IPS-18a (cell line): ENCODE results near the gene SYF2.

Experiments
- H3K27ac ChIP-seq: one replicate; pipeline ENCODE4 v1.5.1; 2013; ENCODE audit warnings: low read length
- H3K27me3 ChIP-seq: one replicate; pipeline ENCODE4 v1.6.1; 2013; ENCODE audit warnings: mild to moderate bottlenecking, low read length; ENCODE audit not compliant: control insufficient read depth, insufficient read depth
- H3K36me3 ChIP-seq: one replicate; pipeline ENCODE4 v1.6.1; 2013; ENCODE audit warnings: low read depth, low read length; ENCODE audit not compliant: control insufficient read depth
- H3K4me1 ChIP-seq: one replicate; pipeline ENCODE4 v1.6.1; 2013; ENCODE audit warnings: low read depth, low read length; ENCODE audit not compliant: control insufficient read depth
- H3K4me3 ChIP-seq: one replicate; pipeline ENCODE4 v1.5.1; 2013; ENCODE audit warnings: low read length
- H3K9ac ChIP-seq: one replicate; pipeline ENCODE4 v1.6.1; 2013; ENCODE audit warnings: mild to moderate bottlenecking, low read length, moderate library complexity
- H3K9me3 ChIP-seq: one replicate; pipeline ENCODE4 v1.6.1; 2013; ENCODE audit warnings: low read depth, low read length; ENCODE audit not compliant: control insufficient read depth

SYF2 gene

GRCh38 chr1:25174363-25174729, 58.0 kb downstream of the SYF2 start:
- no peaks in the 10 kb centered on the region for H3K36me3 ChIP-seq
- H3K4me3 ChIP-seq: no peak overlapping the region
- H3K27me3 ChIP-seq: no peaks in the 10 kb centered on the region
- H3K27ac ChIP-seq: no peak overlapping the region
- H3K9me3 ChIP-seq: no peaks in the 10 kb centered on the region
- no peaks in the 10 kb centered on the region for H3K4me1 ChIP-seq
- no peak overlapping the region for H3K9ac ChIP-seq

- Histone ChIP-seq H3K27me3 (no peaks in the 10 kb centered on the region), H3K9me3 (no peaks in the 10 kb centered on the region), H3K27ac (no peak overlapping the region), H3K4me1 (no peaks in the 10 kb centered on the region), H3K36me3 (no peaks in the 10 kb centered on the region), H3K9ac (no peak overlapping the region), H3K4me3 (no peak overlapping the region)
Measured at GRCh38 chr1:25173809-25174340, 58.4 kb downstream of the SYF2 start.
